HG03060 (cell line): ENCODE data around the gene LLGL2.
"Not testable (repeated sequence)": the region's sequence is repeated elsewhere in the genome, so short reads cannot be mapped to it uniquely, and the experiment has no call there.

Experiments
- ATAC-seq: cut with Tn5 transposase; IDR thresholded peaks from one replicate; pipeline ENCODE4 v1.9.1; 2021; ENCODE audit warnings: low read depth, moderate number of reproducible peaks; ENCODE audit not compliant: unreplicated experiment

Gene LLGL2

DNA sequence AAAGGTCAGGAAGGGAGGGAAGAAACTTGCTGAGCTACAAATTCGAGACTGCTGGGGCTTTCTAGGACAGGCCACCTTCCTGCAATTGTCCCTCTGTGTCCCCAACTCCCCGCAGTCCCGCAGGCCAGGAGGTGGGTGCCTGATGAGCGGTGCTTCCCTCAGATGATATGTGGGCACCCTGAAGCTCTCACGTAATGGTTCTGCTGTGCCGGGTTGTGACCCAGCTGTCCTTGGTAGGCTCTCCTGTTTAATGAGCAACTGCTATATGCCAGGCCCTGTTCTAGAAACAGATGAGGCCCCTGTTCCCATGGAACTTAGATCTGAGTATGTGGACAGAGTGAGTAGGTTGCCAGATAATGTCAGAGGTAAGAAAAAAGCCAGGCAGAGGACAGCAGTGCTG lies 40.1 kb downstream of the LLGL2 start:
- ATAC-seq: no peak

DNA sequence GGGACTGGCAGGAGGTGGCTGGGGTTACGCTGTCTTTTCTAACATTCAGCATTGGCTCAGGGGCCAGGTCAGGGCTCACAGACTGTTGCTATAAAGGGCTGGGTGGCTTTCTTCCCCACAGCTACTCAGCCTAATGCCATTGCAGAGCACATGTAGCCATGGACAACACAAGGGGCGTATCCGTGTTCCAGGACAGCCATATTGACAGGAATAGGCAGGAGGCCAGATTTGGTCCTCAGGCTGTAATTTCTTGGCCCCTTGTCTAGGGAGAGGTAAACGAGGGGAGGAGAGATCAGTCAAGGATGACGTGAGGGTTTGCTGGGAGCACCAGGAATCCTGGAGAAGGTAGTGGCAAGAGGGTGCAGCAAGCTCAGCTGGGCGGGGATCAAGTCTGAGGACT lies 40.9 kb downstream of the LLGL2 start:
- no peak for ATAC-seq

DNA sequence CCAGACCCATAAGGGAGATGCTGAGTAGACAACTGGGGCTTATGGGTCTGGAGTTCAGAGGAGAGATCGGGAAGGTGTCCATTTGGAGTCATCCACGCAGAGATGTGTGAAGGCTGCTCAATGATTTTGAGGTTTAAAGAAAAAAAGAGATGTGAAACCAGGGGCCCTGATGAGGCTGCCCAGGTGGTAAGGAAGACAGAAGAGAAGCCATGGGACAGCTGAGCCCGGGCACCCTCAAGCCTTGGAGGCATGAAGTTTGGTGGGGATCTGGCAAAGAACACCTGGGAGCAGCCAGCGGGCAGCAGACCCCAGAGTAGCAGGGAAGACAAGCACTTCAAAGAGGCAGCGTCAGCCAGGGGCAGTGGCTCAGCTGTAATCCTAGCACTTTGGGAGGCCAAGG lies 41.3 kb downstream of the LLGL2 start:
- ATAC-seq: no peak

DNA sequence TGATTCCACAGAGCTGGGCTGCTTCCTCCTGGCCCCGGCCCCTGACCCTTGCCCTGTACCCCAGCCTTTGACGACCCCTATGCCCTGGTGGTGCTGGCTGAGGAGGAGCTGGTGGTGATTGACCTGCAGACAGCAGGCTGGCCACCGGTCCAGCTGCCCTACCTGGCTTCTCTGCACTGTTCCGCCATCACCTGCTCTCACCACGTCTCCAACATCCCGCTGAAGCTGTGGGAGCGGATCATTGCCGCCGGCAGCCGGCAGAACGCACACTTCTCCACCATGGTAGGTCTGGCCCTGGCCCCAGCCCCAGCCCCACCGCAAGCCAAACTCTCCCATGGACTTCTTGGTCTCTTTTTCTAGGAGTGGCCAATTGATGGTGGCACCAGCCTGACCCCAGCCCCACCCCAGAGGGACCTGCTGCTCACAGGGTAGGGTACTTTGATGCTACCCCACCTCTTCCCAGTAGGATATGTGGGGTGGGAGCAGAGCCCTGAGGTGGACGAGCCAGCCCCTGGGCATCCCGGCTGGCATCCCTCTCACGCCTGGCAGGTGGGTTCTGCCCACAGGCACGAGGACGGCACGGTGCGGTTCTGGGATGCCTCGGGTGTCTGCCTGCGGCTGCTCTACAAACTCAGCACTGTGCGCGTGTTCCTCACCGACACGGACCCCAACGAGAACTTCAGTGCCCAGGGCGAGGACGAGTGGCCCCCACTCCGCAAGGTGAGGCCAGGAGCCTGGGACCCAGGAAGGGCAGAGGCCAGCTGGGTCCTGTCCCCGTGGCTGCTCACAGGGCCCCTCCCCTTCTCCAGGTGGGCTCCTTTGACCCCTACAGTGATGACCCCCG lies 43.1 kb downstream of the LLGL2 start:
- no peak for ATAC-seq

DNA sequence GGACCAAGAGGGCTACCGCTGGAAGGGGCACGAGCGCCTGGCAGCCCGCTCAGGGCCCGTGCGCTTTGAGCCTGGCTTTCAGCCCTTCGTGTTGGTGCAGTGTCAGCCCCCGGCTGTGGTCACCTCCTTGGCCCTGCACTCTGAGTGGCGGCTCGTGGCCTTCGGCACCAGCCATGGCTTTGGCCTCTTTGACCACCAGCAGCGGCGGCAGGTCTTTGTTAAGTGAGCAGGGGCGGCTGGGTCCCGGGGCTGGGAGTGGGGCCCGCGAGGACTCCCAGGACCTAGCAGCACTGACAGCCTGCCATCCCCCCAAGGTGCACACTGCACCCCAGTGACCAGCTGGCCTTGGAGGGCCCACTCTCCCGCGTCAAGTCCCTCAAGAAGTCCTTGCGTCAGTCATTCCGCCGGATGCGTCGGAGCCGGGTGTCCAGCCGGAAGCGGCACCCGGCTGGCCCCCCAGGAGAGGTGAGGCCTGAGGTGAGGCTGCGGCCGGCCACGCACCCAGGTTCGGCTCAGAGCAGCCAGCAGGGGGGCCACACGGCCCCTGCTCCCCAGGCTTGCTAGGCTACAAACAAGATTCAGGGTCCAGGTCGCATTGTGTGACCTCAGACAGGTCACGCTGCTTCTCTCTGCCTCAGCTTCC lies 44.7 kb downstream of the LLGL2 start:
- no peak for ATAC-seq

DNA sequence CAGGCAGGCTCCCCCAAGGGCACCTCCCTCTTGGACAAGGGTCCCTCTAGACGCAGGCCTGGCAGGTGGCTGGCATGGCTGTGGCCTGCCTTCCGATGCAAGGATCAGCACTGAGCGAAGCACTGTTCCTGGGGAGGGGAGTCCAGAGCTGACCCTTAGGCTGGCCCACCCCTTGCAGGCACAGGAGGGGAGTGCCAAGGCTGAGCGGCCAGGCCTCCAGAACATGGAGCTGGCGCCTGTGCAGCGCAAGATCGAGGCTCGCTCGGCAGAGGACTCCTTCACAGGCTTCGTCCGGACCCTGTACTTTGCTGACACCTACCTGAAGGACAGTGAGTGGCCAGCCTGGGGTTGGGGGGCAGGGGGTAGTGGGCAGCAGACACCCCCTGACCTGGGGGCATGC lies 45.3 kb downstream of the LLGL2 start:
- ATAC-seq: no peak

DNA sequence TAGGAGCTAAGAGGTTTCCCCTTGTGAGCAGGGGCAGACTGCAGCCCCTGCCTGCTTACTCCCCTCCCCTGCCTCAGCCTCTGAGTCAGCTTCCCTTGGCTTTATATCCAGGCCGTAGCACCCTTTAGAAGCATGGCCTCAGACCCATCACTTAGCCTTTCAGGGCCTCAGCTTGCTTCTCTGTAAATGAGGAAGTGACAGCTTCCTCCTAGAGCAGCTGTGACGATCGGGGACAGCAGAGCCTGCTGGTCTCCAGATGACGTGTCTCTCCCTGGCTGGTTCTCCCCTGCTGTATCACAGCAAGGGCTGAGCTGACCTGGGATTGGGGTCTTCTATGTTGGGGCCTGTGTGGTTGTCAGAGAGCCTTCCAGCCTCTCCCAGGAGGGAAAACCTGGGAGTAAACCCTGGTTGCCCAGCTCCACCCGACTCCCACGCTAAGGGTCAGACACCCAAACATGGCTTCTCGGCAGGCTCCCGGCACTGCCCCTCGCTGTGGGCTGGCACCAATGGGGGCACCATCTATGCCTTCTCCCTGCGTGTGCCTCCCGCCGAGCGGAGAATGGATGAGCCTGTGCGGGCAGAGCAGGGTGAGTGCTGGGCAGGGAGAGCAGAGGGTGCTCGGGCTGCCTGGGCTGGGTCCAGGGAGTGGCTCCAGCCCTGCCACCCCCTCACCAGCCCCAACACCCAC lies 45.8 kb downstream of the LLGL2 start:
- no peak for ATAC-seq

DNA sequence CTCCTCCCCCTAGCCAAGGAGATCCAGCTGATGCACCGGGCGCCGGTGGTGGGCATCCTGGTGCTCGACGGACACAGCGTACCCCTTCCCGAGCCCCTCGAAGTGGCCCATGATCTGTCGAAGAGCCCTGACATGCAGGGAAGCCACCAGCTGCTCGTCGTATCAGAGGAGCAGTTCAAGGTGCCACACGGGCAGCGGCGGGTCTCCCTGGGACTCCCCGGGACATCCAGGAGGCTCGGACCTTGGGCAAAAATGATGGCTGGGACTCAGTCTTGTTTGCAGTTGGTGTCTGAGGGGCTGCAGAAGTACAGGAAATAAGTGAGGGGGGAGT lies 46.4 kb downstream of the LLGL2 start:
- ATAC-seq: no peak

DNA sequence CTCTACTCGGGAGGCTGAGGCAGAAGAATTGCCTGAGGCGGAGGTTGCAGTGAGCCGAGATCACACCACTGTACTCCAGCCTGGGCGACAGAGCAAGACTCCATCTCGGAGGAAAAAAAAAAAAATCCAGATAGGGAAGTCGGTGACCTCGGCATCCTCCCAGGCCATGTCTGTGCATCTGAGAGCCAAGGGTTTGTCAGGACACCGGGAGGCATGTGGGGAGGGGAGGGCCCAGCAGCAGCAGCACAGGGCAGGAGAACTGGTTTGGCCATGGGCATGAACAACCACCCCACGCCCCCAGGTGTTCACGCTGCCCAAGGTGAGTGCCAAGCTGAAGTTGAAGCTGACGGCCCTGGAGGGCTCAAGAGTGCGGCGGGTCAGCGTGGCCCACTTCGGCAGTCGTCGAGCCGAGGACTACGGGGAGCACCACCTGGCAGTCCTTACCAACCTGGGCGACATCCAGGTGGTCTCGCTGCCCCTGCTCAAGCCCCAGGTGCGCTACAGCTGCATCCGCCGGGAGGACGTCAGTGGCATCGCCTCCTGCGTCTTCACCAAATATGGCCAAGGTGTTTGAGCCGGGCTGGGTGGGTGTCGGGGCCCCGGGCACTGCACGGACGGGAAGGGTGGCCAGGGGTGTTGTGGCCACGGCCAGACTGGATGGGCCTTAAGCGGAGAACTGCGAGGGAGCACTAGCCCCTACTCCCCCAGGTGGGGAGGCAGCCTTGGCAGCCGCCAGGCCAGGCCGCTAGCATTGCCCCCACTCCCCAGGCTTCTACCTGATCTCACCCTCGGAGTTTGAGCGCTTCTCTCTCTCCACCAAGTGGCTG lies 47.4 kb downstream of the LLGL2 start:
- ATAC-seq: no peak

DNA sequence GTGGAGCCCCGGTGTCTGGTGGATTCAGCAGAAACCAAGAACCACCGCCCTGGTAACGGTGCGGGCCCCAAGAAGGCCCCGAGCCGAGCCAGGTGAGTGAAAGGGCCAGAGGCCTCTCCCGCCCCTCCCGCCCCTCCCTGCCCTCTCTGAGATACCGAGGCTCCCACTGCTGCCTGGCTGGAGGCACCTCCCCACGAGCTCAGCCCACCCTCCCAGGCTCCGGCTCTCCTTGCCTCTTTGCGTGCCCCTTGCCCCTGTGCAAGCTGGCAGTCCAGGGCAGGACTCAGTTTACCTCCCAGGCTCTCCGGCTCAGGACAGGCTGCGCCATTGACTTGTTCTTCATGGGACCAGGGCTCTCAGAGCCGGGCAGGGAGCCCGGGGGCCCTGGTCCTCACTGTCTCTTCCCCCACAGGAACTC lies 48.1 kb downstream of the LLGL2 start:
- no peak for ATAC-seq

DNA sequence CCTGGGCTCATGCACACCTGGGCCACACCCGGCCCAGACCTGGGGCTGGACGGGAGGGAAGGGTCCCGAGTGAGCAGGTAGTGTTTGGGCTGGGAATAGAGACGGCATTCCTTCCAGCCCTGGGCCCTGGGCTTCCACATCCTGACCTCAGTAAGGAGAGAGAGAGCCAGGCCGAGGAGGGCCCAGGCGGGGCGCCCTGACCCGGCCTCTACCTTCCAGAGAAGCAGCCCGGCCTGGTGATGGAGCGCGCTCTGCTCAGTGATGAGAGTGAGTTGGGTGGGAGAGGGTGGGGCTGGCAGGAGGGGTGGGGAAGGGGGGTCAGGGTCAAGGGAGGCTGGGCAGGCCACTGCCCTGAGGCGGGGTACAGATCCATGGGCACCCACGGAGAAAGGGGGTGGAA lies 48.5 kb downstream of the LLGL2 start:
- no peak for ATAC-seq

DNA sequence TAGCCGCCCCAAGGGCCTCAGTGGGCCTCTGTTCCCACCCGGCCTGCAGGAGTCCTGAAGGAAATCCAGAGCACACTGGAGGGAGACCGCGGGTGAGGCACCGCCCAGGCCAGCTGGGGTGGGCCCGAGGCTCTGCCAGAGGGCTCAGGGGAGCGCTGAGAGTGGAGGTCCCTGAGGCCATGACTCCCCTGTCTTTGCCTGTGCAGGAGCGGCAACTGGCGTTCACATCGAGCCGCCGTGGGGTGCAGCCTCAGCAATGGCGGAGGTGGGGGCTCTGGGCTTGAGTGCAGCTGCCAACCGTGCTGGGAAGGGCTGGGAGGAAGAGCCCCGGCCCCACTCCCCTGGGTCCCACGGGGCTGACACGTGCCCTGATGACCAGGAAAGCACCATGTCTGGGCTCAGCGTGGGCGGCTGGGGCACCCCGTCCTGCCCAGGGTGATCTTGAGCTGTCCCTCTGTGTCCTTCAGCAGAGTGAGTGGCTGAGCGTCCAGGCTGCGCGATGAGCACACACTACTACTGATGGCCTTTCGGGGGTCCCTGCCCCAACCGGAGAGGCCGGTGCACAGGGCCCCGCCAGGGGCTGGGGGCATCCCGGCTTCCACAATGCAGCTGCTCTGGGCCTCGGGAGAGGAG lies 49.0 kb downstream of the LLGL2 start:
- no peak for ATAC-seq

DNA sequence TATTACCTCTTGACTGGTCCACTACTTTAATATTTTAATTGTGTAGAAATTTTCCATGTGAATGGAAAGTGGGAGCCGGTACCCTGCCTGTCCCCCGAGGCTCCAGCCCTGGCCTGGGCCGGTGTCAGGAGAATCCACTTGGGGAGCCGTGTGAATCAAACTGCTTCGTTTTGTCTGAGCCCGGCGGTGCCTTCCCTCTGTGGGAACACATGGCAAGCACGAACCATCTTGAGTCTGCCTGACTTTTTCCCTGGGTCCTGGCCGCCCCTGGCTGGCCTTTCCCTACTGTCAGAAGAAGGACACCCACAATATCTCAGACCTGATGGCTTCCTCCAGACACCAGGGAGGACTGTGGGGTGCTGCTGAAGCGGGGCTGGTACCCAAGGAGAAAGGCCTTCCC lies 49.7 kb downstream of the LLGL2 start:
- ATAC-seq: no peak

DNA sequence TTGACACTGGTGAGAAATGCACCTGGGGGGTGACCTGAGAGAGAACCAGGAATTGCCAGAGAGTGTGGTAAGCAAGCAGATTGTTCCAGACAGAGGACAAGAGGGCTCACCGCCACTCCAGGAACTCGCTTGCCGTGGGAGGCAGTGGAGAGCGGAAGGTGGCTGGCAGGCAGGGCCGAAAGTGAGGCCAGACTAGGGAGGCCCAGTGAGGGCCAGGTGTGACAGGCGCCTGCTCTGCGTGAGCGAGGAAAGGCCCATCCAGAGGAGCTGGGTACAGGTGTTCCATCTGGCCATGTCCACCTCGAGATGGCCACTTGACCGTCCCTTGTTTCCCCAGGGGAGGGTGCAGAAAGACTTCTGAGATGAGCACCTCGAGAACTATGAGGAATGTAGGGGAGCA lies 50.2 kb downstream of the LLGL2 start:
- no peak for ATAC-seq

DNA sequence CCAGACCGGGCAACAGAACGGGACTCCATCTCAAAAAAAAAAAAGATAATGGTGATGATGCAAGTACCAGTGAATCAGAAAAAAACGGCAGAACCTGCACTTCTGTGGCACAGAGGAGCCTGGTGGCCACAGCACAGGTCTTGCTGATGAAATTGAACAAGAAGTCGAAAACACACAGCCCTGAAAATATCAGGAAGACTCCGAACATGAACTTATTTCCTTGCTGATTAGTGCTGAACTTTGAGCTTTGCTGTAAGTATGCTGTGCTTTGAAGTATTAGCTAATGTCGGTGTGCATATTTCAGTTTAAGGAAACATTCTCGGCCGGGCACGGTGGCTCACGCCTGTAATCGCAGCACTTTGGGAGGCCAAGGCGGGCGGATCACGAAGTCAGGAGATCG lies 51.2 kb downstream of the LLGL2 start:
- ATAC-seq: no peak

DNA sequence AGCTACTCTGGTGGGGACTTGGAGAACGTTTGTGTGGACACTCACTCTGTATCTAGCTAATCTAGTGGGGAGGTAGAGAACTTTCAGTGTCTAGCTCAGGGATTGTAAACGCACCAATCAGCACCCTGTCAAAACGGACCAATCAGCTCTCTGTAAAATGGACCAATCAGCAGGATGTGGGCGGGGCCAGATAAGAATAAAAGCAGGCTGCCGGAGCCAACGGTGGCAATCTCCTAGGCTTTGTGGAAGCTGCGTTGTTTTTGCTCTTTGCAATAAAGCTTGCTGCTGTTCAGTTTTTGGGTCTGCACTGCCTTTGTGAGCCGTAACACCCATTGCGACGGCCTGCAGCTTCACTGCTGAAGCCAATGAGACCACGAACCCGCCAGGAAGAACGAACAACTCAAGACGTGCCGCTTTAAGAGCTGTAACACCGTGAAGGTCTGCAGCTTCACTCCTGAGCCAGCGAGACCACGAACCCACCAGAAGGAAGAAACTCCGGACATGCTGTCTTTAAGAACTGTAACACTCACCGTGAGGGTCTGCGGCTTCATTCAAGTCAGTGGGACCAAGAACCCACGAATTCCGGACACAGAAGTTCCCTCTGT lies 55.7 kb downstream of the LLGL2 start:
- ATAC-seq: not testable (repeated sequence)

DNA sequence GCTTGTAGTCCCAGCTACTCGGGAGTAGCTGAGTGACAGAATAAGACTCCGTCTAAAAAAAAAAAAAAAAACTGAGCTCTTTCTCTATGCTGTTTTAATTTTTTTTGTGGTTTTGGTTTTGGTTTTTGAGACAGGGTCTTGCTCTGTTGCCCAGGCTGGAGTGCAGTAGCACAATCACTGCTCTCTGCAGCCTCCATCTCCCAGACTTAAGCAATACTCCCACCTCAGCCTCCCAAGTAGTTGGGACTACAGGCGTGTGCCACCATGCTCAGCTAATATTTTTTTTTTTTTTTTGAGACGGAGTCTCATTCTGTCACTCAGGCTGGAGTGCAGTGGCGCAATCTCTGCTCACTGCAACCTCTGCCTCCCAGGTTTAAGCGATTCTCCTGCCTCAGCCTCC lies 57.7 kb downstream of the LLGL2 start:
- not testable (repeated sequence) for ATAC-seq

DNA sequence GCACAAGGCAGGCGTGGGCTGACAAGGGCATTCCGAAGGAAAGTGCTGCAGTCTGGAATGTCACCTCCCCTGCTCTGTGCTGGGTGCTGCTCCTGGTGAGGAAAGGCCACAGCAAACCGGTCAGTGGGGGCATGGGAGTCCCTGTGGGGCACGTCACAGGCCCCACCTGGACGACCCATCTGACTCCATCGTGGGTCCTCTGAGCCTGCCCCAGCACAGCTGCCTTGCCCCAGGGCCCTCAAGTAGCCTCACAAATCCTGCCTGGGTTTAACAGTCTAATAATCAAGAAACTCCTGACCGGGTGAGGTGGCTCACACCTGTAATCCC lies 59.3 kb downstream of the LLGL2 start:
- ATAC-seq: no peak

DNA sequence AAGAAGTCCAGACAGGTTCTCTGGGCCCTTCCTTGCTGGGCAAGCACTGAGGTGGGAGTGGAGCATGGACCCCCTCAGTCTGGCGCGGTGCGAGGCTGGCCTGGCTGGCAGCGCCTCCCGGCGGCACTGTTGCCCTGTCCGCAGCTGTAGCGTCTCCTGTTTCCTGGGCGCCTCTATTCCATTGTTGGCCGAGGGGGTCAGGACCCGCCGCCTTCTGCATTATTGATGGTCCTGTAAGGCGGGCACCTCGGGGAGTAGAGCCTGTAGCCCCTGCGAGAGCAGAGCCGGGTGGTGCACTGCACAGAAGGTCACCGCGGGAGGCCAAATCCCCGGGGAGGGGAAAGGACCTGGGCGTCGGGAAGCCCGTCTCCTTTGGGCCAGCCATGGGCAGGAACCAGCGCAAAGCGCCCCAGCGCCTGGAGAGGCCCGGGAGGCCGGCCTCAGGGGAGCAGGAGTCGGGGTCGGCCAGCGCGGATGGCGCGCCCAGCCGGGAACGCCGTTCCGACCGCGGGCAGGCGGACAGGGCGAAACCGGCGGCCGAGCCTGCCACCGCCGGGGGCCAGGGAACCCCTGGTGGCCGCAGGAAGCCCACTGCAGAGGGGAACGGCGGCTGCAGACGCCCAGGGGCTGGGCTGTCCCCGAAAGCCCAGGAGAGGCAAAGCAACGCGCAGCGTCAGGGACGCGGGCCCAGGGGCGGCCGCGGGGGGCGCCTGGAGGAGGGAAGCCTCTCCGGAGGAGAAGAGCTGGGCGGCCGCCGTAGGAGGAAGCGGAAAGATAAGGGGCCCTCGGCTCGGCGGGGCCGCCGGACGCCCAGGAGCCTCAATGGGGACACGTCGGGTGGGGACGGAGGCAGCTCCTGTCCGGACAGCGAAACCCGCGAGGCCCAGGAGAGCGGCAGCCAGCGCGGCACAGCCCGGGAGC lies 62.4 kb downstream of the LLGL2 start, which contains the start of gene MYO15B:
TSS of gene MYO15B (plus strand) at position 126 of the 921 bp plus-strand sequence. CDS start at position 384, 258 bp downstream.
- ATAC-seq: no peak
